ENCODE measurements around the gene MYO18A.

The MYO18A gene

GRCh38 chr17:29085223-29085622 lies 95.0 kb downstream of the MYO18A start:
- no peak for TF ChIP-seq CTCF (IDR thresholded peaks at IDR 0.05; ENCODE audit: insufficient read depth, missing control alignments)
- no peak for DNase-seq (ENCODE audit: insufficient read length, low spot score)
- no peak for FAIRE-seq

- FAIRE-seq (no peak), DNase-seq (ENCODE audit: insufficient read length, low spot score) (no peak)
- TF ChIP-seq CTCF (IDR thresholded peaks at IDR 0.05; ENCODE audit: insufficient read depth, missing control alignments), result no peak
Observed at GRCh38 chr17:29084541-29085146, 95.6 kb downstream of the MYO18A start.

- DNase-seq (ENCODE audit: insufficient read length, low spot score) (no peak), FAIRE-seq (no peak)
- no peak for TF ChIP-seq CTCF (IDR thresholded peaks at IDR 0.05; ENCODE audit: insufficient read depth, missing control alignments)
Observed at GRCh38 chr17:29080965-29081364, 99.2 kb downstream of the MYO18A start.

- FAIRE-seq (no peak), DNase-seq (ENCODE audit: insufficient read length, low spot score) (no peak)
- no peak for TF ChIP-seq CTCF (IDR thresholded peaks at IDR 0.05; ENCODE audit: insufficient read depth, missing control alignments)
Observed at GRCh38 chr17:29080323-29080722, 99.9 kb downstream of the MYO18A start.

GRCh38 chr17:29079887-29080286 lies 100.3 kb downstream of the MYO18A start:
- no peak for TF ChIP-seq CTCF (IDR thresholded peaks at IDR 0.05; ENCODE audit: insufficient read depth, missing control alignments)
- DNase-seq (ENCODE audit: insufficient read length, low spot score), result no peak
- no peak for FAIRE-seq

- no peak for TF ChIP-seq CTCF (IDR thresholded peaks at IDR 0.05; ENCODE audit: insufficient read depth, missing control alignments)
- DNase-seq (ENCODE audit: insufficient read length, low spot score) (no peak), FAIRE-seq (no peak)
Observed at GRCh38 chr17:29079433-29079832, 100.8 kb downstream of the MYO18A start.

- DNase-seq (ENCODE audit: insufficient read length, low spot score) (no peak), FAIRE-seq (no peak)
- TF ChIP-seq CTCF (IDR thresholded peaks at IDR 0.05; ENCODE audit: insufficient read depth, missing control alignments), result no peak
Observed at GRCh38 chr17:29078183-29079045, 101.8 kb downstream of the MYO18A start.

Data from D721Med (cell line).